ENCODE results near the gene TJP1. TPM values are rescaled to one million over a fixed set of nuclear protein-coding genes. Genes with fewer than 3 reads are reported as not detected.

Gene TJP1
- total RNA-seq, 1 experiment from 2014 or later, result 21.9 TPM

DNA sequence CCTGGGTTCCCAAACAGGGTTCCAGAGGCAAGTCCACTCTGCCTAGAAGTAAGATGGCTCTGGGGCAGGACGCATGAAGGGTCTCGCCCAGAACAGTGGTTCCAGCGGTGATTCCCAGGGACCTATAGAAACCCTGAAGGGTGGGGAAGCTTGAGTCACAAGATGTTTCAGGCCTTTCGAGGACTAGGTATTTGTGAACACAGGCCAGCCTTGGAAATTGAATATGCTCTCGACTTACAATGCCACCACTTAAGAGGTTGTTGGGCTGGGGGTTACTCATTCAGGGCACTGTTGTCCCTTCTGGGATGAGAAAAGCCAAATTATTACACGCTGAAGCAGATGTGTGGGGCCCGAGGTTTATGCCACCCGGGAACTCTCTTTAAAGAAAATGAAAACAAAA is 152.0 kb downstream of the TJP1 start:
- DNase-seq (ENCODE audit: low read depth), result no peak

DNA sequence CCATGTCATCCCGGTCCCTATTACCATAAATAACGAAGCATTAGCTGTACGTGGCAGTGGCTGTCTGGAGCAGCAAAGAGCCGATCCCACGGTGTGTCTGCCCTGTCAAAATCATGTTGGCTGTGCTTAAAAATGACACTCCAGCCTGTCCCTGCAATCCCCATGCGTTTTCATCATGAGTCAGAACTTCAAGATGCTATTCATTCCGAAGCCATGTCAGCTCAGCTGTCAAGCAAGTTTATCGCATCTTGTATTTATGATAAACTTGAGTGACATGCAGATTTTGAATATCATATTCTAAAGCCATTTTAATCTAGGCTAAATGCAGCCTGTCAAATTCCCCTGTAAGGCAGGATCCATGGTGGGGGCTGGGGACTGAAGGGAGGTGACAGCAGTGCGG is 152.4 kb downstream of the TJP1 start:
- DNase-seq (ENCODE audit: low read depth), result no peak

DNA sequence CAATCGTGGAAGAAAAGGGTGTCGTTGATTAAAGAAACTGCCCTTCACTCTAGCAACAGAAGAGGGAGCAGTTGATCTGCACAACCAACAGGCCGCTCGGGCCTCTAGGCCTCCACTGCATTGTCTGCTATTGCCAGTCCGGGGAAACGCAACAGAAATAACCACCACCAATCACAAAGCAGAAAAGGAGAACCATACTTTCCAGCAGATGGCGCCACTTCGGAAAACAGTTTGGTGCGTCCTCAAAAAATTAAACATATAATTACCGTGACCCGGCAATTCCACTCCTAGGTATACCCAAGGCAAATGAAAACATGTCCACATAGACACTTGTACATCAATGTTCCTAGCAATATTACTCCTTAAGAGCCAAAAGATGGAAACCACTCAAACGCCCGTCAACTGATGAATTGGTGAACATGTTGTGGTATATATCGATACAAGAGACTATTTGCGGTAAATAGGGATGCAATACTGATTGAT is 154.1 kb downstream of the TJP1 start:
- DNase-seq (ENCODE audit: low read depth), result peak; percentile 86

DNA sequence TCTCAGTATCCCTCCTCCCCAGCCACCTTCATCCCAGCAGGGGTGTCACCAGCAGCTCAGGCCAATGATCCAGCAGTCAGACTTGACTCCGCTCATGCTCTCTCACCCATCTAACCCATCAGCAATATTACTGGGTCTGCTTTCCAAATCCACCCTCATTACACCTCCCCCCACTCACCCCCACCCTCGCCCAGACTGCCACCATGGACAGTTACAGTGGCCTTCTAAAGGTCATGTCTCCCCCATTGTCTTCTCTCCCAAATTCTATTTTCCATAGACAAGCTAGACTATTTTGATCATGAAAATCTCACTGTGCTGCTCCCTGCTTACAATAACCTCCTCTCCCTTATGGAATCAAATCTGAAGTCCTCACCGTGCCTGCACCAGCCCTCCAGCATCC is 156.0 kb downstream of the TJP1 start:
- DNase-seq (ENCODE audit: low read depth), result no peak

DNA sequence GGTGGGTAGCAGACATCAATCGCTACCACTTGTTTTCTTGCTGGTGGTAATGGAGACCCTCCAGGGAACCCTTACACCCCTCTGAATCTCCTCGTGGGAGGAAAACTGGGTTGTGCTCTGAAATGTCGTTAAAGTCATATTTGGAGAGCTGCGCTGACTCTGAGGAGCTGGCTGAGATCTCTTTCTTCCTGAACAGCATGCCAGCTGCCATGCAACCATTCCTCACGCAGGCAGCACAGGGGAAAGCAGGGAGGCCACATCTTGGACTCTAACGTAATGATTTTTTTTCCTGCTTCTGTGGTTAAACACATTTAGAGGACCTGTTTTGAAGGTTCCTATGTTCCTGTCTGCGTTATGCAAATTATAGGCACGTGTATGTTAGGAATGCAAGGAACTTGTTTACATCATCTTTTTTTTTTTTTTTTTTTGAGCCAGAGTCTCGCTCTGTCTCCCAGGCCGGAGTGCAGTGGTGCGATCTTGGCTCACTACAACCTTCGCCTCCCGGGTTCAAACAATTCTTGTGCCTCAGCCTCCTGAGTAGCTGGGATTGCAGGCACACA is 156.7 kb downstream of the TJP1 start:
- no peak for DNase-seq (ENCODE audit: low read depth)

DNA sequence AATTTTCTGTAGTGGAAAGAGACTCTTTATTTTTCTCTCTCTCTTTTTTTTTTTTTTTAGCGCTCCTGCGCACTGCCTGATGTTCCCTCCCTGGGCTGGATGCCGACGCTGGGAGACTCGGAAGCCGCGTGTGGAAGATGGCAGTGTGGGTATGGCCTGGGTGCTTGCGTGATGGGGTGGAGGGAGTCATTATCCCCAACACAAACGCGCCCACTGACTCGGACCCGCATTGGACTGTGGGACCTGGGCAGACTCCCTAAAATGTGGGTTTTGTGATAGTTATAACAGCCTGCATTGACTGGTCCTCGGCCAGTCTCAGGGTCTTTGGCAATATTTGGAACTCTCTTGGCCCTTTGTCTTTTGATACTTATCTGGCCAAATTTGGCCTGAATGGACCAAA is 157.9 kb downstream of the TJP1 start:
- DNase-seq (ENCODE audit: low read depth), result no peak

DNA sequence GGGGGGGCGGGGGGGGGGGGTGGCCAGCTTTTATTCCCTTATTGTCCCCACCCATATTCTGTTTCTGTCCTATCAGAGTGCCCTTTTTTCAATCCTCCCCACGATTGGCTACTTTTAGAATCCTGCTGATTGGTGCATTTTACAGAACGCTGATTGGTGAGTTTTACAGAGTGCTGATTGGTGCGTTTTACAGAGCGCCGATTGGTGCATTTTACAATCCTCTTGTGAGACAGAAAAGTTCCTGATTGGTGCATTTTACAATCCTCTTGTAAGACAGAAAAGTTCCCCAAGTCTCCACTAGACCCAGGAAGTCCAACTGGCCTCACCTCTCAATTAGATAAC is 164.8 kb downstream of the TJP1 start:
- peak; percentile 37 for DNase-seq (ENCODE audit: low read depth)

DNA sequence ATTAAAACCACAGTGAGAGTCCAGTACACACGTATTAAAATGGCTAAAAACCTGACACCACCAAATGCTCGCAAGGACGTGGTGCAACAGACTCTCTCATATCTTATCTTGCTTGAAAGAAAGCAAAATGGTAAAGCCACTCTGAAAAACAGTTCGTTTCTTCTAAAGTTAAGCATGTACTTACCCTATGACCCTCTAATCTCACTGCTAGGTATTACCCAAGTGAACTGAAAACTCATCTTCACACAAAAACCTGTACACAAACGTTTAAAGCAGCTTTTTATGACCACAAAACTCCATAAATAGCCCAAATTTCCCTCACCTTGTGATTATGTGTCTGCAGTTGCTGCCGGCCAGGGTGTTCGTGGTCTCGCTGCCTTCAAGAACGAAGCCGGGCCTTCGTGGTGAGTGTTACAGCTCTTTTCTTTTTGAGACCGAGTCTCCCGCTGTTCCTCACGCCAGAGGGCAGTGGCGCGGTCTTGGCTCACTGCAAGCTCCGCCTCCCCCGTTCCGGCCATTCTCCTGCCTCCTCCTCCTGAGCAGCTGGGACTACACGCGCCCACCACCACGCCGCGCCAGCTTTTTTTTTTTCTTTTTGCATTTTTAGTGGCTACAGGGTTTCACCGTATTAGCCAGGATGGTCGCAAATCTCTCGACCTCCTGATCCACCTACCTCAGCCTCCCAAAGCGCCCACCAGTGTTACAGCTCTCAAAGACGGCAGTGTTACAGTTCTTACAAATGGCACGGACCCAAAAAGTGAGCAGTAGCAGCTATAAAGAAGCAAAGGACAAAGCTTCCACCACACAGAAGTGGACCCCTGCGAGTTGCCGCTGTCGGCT is 165.4 kb downstream of the TJP1 start:
- DNase-seq (ENCODE audit: low read depth), result peak; percentile 79

DNA sequence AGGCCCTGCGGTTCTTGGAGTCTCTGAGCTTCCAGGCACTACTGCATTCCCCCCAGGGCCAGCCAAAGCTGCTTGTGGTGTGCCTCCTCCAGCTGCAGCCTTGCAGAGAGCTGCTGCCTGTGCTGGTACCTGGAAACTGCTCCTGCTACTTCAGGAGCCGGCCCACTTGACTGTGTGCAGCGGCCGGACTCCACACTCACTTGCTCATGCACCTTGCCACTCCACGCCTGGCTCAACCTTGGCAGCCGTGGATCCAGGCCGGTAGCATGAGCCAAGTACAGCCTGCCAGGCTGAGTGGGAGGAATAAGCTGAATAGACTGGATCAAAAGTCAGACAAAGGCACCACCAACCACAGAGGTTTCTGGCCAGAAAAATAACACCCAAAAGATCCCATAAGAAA is 169.7 kb downstream of the TJP1 start:
- DNase-seq (ENCODE audit: low read depth), result no peak

DNA sequence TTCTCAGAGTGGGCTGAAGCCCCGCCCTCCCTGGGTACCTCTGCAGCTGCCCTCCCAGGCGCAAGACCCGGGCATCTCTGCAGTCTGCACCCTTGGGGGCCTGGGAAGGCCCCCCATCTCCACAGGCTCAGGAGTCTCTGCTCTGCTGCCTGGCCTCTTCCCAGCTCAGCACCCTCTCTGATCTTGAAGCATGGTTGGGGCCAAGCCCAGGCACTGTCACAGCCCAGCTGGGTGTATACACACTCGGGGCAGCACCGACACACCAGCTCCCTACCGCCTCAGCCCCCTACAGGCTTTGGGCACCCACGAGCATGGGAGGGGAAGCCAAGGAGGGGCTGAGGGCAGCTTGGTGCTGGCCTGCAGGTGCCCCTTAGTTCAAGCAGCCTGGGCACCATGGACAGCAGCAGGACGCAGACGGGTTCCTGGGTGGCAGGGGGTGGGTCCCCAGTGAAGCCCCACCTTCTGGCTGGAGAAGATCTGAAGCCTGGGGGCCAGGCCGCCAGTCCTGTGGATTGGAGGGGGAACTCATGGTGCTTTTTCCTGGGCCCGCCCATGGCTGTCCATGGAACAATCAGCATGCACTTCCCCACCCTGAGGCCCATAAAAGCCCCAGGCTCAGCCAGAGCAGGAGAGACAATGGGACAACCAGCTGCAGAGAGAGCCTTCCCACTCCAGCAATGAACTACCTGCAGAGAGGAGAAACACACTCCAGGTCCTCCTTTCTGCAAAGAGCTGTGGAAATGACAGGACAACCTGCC is 170.6 kb downstream of the TJP1 start:
- no peak for DNase-seq (ENCODE audit: low read depth)

Small RNAs within 50 kb of the gene (small RNA-seq; reads per million reads assigned to genes)
- gene HMGN2P5, result not detected

Data from HT1080 (cell line).